Measurements from ENCODE around the gene PDGFRB. TPM values are rescaled to one million over a fixed set of nuclear protein-coding genes. Genes with fewer than 3 reads are reported as not detected.
A peak's percentile ranks its signal among the peaks of the same experiment; 100 is the strongest.

The PDGFRB gene
- total RNA-seq, 2 donors from 2014 or later, result 8.6 to 18.1 TPM

- TF ChIP-seq CTCF (IDR thresholded peaks at IDR 0.05), result no peak
- no peaks in the 10 kb centered on the region for H3K9me3 ChIP-seq
- no peaks in the 10 kb centered on the region for H3K36me3 ChIP-seq
- intact Hi-C loops (cut with DNase I), result no loop called here
- no peak overlapping the region for H3K27ac ChIP-seq
- peak; percentile 16 for DNase-seq
- no peak overlapping the region for H3K9ac ChIP-seq (ENCODE audit: low read depth in 2 of 2, low read length in 2 of 2)
- no peak overlapping the region for H3K4me3 ChIP-seq
- H3K27me3 ChIP-seq, result no peaks in the 10 kb centered on the region
- H3K4me1 ChIP-seq, result no peaks in the 10 kb centered on the region
Observed at GRCh38 chr5:150082889-150083288, 72.8 kb downstream of the PDGFRB start.

- Histone ChIP-seq H3K9me3 (no peaks in the 10 kb centered on the region), H3K27ac (no peak overlapping the region), H3K4me1 (no peaks in the 10 kb centered on the region), H3K27me3 (no peaks in the 10 kb centered on the region), H3K4me3 (no peak overlapping the region), H3K36me3 (no peaks in the 10 kb centered on the region), H3K9ac (ENCODE audit: low read depth in 2 of 2, low read length in 2 of 2) (no peak overlapping the region)
- no peak for TF ChIP-seq CTCF (IDR thresholded peaks at IDR 0.05)
- peak; percentile 11 for DNase-seq
- intact Hi-C loops (cut with DNase I), result no loop called here
Observed at GRCh38 chr5:150082374-150082773, 73.3 kb downstream of the PDGFRB start.

- no peaks in the 10 kb centered on the region for H3K27me3 ChIP-seq
- H3K9me3 ChIP-seq, result no peaks in the 10 kb centered on the region
- no peak overlapping the region for H3K9ac ChIP-seq (ENCODE audit: low read depth in 2 of 2, low read length in 2 of 2)
- TF ChIP-seq CTCF (IDR thresholded peaks at IDR 0.05), result no peak
- H3K4me1 ChIP-seq, result no peaks in the 10 kb centered on the region
- H3K36me3 ChIP-seq, result no peaks in the 10 kb centered on the region
- peak; percentile 34 for DNase-seq
- H3K4me3 ChIP-seq, result no peak overlapping the region
- intact Hi-C loops (cut with DNase I), result no loop called here
- no peak overlapping the region for H3K27ac ChIP-seq
Observed at GRCh38 chr5:150081541-150082283, 73.9 kb downstream of the PDGFRB start.

GRCh38 chr5:150080696-150081435, 74.8 kb downstream of the PDGFRB start:
- Histone ChIP-seq H3K9ac (ENCODE audit: low read depth in 2 of 2, low read length in 2 of 2) (no peak overlapping the region), H3K4me1 (no peaks in the 10 kb centered on the region), H3K9me3 (no peaks in the 10 kb centered on the region), H3K27ac (no peak overlapping the region), H3K27me3 (no peaks in the 10 kb centered on the region), H3K36me3 (no peaks in the 10 kb centered on the region), H3K4me3 (no peak overlapping the region)
- TF ChIP-seq CTCF (IDR thresholded peaks at IDR 0.05), result no peak
- intact Hi-C loops (cut with DNase I), result no loop called here
- DNase-seq, result peak; percentile 7

GRCh38 chr5:150079909-150080461, 75.7 kb downstream of the PDGFRB start:
- no peak overlapping the region for H3K27ac ChIP-seq
- intact Hi-C loops (cut with DNase I), result no loop called here
- TF ChIP-seq CTCF (IDR thresholded peaks at IDR 0.05), result no peak
- no peak overlapping the region for H3K9ac ChIP-seq (ENCODE audit: low read depth in 2 of 2, low read length in 2 of 2)
- no peak overlapping the region for H3K4me3 ChIP-seq
- no peaks in the 10 kb centered on the region for H3K9me3 ChIP-seq
- no peaks in the 10 kb centered on the region for H3K4me1 ChIP-seq
- no peaks in the 10 kb centered on the region for H3K27me3 ChIP-seq
- no peaks in the 10 kb centered on the region for H3K36me3 ChIP-seq
- peak; percentile 13 for DNase-seq
